H1 (cell line): ENCODE results near the gene HMCN2. TPM values are rescaled to one million over a fixed set of nuclear protein-coding genes. Genes with fewer than 3 reads are reported as not detected.

Experiments
- ASH2L ChIP-seq: fragments of 200-600, 300-600 bp; sonication (generic); IDR thresholded peaks from one replicate; pipeline ENCODE4 v1.7.1; 2017; ENCODE audit warnings: low read length
- BRCA1 ChIP-seq: IDR thresholded peaks from 2 replicates; pipeline ENCODE4 v1.6.1; 2012; ENCODE audit warnings: low read depth, low read length, improper control_type of control experiment
- GABPA ChIP-seq: IDR thresholded peaks from 2 replicates; pipeline ENCODE4 v1.6.1; 2011; ENCODE audit warnings: mild to moderate bottlenecking, low read length, moderate library complexity, borderline replicate concordance; ENCODE audit not compliant: insufficient read depth
- HDAC6 ChIP-seq: IDR thresholded peaks from one replicate; pipeline ENCODE4 v1.7.1; 2012; ENCODE audit warnings: low read depth, mild to moderate bottlenecking, inconsistent platforms, low read length, moderate library complexity
- RBBP5 ChIP-seq: IDR thresholded peaks from 2 replicates; pipeline ENCODE4 v1.7.1; 2012; ENCODE audit warnings: low read depth, mild to moderate bottlenecking, inconsistent platforms, low read length, moderate library complexity, borderline replicate concordance
- SIRT6 ChIP-seq: IDR thresholded peaks from one replicate; pipeline ENCODE4 v1.7.1; 2012; ENCODE audit warnings: low read length, inconsistent platforms
- SP2 ChIP-seq: IDR thresholded peaks from 2 replicates; pipeline ENCODE4 v1.6.1; 2012; ENCODE audit warnings: mild to moderate bottlenecking, low read length, inconsistent platforms
- TCF12 ChIP-seq: IDR thresholded peaks from 2 replicates; pipeline ENCODE4 v1.6.1; 2011; ENCODE audit warnings: low read depth, mild to moderate bottlenecking, low read length
- polyA plus RNA-seq, 7 experiments: library from polyadenylated mRNA; depleted of rRNA in 3 of 7; stranded (reverse) in 5 of 7; unstranded in 2 of 7; fragments of >200 nt in 5 of 7; fragments of 200-250 nt in 2 of 7; gene quantifications; 1 replicate in 5 of 7; 2 replicates in 1 of 7; 4 replicates in 1 of 7; pipeline versions ENCODE4 v1.2.1 to v1.2.3, GENCODE V29; 2011 to 2013; ENCODE audit warnings: missing spikeins in 2 of 7, mixed read lengths in 2 of 7
- total RNA-seq: library from RNA; stranded (reverse); fragmentation: NEBNext Ultra II Directional; extraction: Animal tissue kit (Norgen Biotek cat#: 25700); gene quantifications from 2 replicates; pipeline ENCODE4 v1.2.1, GENCODE V29; 2021
- TF ChIP-seq, protein P1 (sequence below): IDR thresholded peaks from 2 replicates; pipeline ENCODE4 v1.6.1; 2012; ENCODE audit warnings: inconsistent platforms

Gene HMCN2
- total and polyA plus RNA-seq, 2 of the 8 experiments (the other 6 are each of a cell fraction or from before 2014, with no cell fraction given) = 5.0 to 9.1 TPM

DNA sequence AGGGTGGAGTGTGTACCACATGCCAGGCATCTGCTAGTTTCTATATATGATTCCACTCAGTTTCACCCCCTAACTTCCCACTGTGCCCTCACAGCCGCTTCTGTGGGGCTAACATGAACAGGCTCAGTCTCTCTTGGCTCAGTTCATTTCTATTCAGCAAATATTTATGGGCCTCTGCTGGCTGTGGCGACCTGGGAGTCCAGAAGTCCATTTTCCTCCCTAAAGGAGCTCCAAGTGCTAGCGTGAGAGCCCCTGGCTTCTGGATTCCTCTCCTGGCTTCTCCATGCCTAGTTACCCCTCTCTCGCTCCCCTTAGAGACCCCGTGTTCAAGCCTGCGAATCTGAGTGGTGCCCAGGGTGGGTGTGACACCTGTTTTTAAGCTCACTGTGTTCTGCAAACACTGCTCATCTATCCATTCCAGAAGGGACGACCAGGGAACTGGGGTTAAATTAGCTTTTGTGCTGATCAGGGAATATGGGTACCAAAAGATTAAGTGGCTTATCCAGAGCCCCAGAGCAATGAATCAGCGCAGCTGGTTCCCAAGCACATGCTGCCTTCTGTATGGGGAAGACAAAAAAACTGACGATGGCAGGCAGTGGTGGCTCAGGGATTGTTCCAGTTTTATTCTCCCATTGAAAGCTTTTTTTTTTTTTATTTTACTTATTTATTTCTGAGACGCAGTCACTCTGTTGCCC, 57.6 kb downstream of the HMCN2 start (continued):
- TF ChIP-seq ASH2L (no peak), SIRT6 (no peak), TCF12 (no peak), RBBP5 (no peak), GABPA (no peak), SP2 (no peak), HDAC6 (no peak), BRCA1 (no peak)
- TF ChIP-seq, protein P1, sequence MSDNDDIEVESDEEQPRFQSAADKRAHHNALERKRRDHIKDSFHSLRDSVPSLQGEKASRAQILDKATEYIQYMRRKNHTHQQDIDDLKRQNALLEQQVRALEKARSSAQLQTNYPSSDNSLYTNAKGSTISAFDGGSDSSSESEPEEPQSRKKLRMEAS = no peak
